HG03439 (cell line): ENCODE data around the gene TUFM.
A peak's percentile ranks its signal among the peaks of the same experiment; 100 is the strongest.
"Not testable (repeated sequence)": the region's sequence is repeated elsewhere in the genome, so short reads cannot be mapped to it uniquely, and the experiment has no call there.

Experiments used
- ATAC-seq: cut with Tn5 transposase; IDR thresholded peaks from one replicate; pipeline ENCODE4 v1.9.1; 2021; ENCODE audit warnings: mild to moderate bottlenecking, moderate library complexity; ENCODE audit not compliant: unreplicated experiment

Gene TUFM

GRCh38 chr16:28846080-28846932 is at the start of gene TUFM:
Gene TUFM (minus strand): TSS chr16:28846348. CDS start chr16:28846269, 79 bp downstream.
- peak; percentile 90 for ATAC-seq

- ATAC-seq, result no peak
Observed at GRCh38 chr16:28895609-28896008, 49.5 kb upstream of the TUFM start.

GRCh38 chr16:28893291-28893690 is 47.1 kb upstream of the TUFM start:
- ATAC-seq, result no peak

GRCh38 chr16:28891964-28892890 is 46.1 kb upstream of the TUFM start:
- no peak for ATAC-seq

- not testable (repeated sequence) for ATAC-seq
Observed at GRCh38 chr16:28890355-28890754, 44.2 kb upstream of the TUFM start.

- no peak for ATAC-seq
Observed at GRCh38 chr16:28886945-28887344, 40.8 kb upstream of the TUFM start.

- no peak for ATAC-seq
Observed at GRCh38 chr16:28884045-28884444, 37.9 kb upstream of the TUFM start.

GRCh38 chr16:28883221-28883996 is 37.3 kb upstream of the TUFM start:
- no peak for ATAC-seq

- ATAC-seq, result no peak
Observed at GRCh38 chr16:28882551-28883160, 36.5 kb upstream of the TUFM start.

- not testable (repeated sequence) for ATAC-seq
Observed at GRCh38 chr16:28881565-28881964, 35.4 kb upstream of the TUFM start.

- ATAC-seq, result no peak
Observed at GRCh38 chr16:28880955-28881354, 34.8 kb upstream of the TUFM start.

- no peak for ATAC-seq
Observed at GRCh38 chr16:28880589-28880915, 34.4 kb upstream of the TUFM start.

GRCh38 chr16:28879841-28880588 is 33.9 kb upstream of the TUFM start:
- peak; percentile 71 for ATAC-seq

GRCh38 chr16:28879261-28879840 is 33.2 kb upstream of the TUFM start:
- ATAC-seq, result peak; percentile 25

- no peak for ATAC-seq
Observed at GRCh38 chr16:28878083-28878926, 32.2 kb upstream of the TUFM start, which contains the start of gene ATP2A1. Gene ATP2A1 (plus strand): TSS chr16:28878488. CDS start chr16:28878672, 184 bp downstream.

GRCh38 chr16:28877655-28878000 is 31.5 kb upstream of the TUFM start:
- ATAC-seq, result no peak

GRCh38 chr16:28876973-28877654 is 31.0 kb upstream of the TUFM start:
- no peak for ATAC-seq

- no peak for ATAC-seq
Observed at GRCh38 chr16:28876019-28876659, 30.0 kb upstream of the TUFM start.
